Glutamatergic neuron (in vitro differentiated cells): Measurements from ENCODE around the gene AIF1L. TPM values are rescaled to one million over a fixed set of nuclear protein-coding genes. Genes with fewer than 3 reads are reported as not detected.

Experiments
- DNase-seq: peaks from one replicate; pipeline ENCODE4 v3.0.0; 2022
- H3K27ac Mint-ChIP-seq: one replicate; pipeline ENCODE4 v1.8.0; 2020; ENCODE audit warnings: mild to moderate bottlenecking, mixed read lengths, inconsistent platforms; ENCODE audit not compliant: unreplicated experiment
- H3K27me3 Mint-ChIP-seq: one replicate; pipeline ENCODE4 v1.8.0; 2020; ENCODE audit warnings: mild to moderate bottlenecking, moderate library complexity, mixed read lengths, inconsistent platforms; ENCODE audit not compliant: unreplicated experiment
- H3K36me3 Mint-ChIP-seq: one replicate; pipeline ENCODE4 v1.8.0; 2020; ENCODE audit warnings: mild to moderate bottlenecking, mixed read lengths, inconsistent platforms; ENCODE audit not compliant: unreplicated experiment
- H3K4me1 Mint-ChIP-seq: one replicate; pipeline ENCODE4 v1.8.0; 2020; ENCODE audit warnings: mild to moderate bottlenecking, low read depth, mixed read lengths, inconsistent platforms; ENCODE audit not compliant: unreplicated experiment
- H3K4me3 Mint-ChIP-seq: one replicate; pipeline ENCODE4 v1.8.0; 2020; ENCODE audit warnings: mild to moderate bottlenecking, mixed read lengths, inconsistent platforms; ENCODE audit not compliant: unreplicated experiment
- H3K9me3 Mint-ChIP-seq: one replicate; pipeline ENCODE4 v1.8.0; 2020; ENCODE audit warnings: mild to moderate bottlenecking, moderate library complexity, mixed read lengths, inconsistent platforms; ENCODE audit not compliant: unreplicated experiment
- total RNA-seq: library from RNA; stranded (reverse); fragmentation: NEBNext Ultra II Directional; extraction: Animal tissue kit (Norgen Biotek cat#: 25700); gene quantifications from one replicate; pipeline ENCODE4 v1.2.1, GENCODE V29; 2021; ENCODE audit not compliant: unreplicated experiment
- TF ChIP-seq, protein P1 (sequence below): fragments of 200-600 bp; sonication (generic); IDR thresholded peaks from one replicate; pipeline ENCODE4 v1.5.0; 2021; ENCODE audit not compliant: partially characterized antibody, unreplicated experiment

The AIF1L gene
- total RNA-seq, 1 donor from 2014 or later, result 16.7 TPM

DNA sequence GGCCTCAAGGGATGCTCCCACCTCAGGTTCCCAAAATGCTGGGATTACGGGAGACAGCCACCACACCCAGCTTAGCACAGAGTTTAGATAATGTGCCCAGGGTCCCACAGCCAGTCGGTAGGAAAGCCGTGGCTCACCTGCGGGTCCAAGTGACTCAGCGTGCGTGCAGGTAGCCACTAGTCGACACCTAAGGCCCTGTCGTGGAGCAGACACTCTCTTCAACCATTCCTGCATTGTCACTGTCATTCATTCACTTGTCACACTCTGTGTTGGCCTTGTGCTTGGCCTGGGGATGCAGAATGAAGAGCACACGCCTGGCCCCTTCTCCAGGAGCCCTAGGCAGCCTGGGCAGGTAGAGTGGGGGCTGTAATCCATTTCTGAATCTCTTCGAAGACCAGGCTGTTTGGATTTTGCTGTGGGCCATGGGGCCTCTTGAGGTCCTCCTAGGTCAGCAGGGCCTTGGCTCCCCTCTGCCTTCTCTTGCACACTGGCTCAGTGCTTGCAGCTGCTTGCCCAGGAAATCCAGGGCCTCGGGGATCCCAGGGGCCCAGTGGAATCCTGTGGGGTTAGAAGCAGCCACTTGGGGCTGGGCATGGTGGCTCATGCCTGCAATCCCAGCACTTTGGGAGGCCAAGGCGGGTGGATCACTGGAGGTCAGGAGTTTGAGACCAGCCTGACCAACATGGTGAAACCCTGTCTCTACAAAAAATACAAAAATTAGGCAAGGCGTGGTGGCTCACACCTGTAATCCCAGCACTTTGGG is 6.1 kb upstream of the AIF1L start:
- Mint-ChIP-seq H3K27ac (no peak overlapping the region), H3K27me3 (peaks cover 3% of the 10 kb centered on the region), H3K36me3 (no peaks in the 10 kb centered on the region), H3K9me3 (peaks cover 5% of the 10 kb centered on the region), H3K4me3 (no peak overlapping the region), H3K4me1 (peaks cover 5% of the 10 kb centered on the region)
- TF ChIP-seq, protein P1, sequence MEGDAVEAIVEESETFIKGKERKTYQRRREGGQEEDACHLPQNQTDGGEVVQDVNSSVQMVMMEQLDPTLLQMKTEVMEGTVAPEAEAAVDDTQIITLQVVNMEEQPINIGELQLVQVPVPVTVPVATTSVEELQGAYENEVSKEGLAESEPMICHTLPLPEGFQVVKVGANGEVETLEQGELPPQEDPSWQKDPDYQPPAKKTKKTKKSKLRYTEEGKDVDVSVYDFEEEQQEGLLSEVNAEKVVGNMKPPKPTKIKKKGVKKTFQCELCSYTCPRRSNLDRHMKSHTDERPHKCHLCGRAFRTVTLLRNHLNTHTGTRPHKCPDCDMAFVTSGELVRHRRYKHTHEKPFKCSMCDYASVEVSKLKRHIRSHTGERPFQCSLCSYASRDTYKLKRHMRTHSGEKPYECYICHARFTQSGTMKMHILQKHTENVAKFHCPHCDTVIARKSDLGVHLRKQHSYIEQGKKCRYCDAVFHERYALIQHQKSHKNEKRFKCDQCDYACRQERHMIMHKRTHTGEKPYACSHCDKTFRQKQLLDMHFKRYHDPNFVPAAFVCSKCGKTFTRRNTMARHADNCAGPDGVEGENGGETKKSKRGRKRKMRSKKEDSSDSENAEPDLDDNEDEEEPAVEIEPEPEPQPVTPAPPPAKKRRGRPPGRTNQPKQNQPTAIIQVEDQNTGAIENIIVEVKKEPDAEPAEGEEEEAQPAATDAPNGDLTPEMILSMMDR, result no peak
- no peak for DNase-seq

DNA sequence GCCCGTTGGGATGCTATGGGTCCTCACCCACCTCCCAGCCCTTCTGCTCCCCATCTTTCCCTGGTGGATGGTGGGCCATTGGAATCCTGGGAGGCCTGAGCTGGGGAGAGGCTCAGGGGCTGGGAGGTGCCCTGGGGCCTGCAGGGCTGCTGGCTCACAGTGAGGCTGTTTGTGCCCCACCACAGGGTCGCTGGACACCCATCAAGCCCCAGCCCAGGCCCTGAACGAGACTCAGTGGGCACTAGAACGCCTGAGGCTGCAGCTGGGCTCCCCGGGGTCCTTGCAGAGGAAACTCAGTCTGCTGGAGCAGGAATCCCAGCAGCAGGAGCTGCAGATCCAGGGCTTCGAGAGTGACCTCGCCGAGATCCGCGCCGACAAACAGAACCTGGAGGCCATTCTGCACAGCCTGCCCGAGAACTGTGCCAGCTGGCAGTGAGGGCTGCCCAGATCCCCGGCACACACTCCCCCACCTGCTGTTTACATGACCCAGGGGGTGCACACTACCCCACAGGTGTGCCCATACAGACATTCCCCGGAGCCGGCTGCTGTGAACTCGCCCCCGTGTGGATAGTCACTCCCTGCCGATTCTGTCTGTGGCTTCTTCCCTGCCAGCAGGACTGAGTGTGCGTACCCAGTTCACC is 4.9 kb upstream of the AIF1L start:
- Mint-ChIP-seq H3K4me1 (peaks cover 5% of the 10 kb centered on the region), H3K4me3 (no peak overlapping the region), H3K27ac (no peak overlapping the region), H3K9me3 (peaks cover 5% of the 10 kb centered on the region), H3K36me3 (no peaks in the 10 kb centered on the region), H3K27me3 (peaks cover 3% of the 10 kb centered on the region)
- DNase-seq, result no peak
- TF ChIP-seq, protein P1, result no peak

- TF ChIP-seq, protein P1, result no peak
- Mint-ChIP-seq H3K27ac (no peak overlapping the region), H3K36me3 (no peaks in the 10 kb centered on the region), H3K4me1 (peaks cover 5% of the 10 kb centered on the region), H3K4me3 (no peak overlapping the region), H3K27me3 (peaks cover 3% of the 10 kb centered on the region), H3K9me3 (peaks cover 5% of the 10 kb centered on the region)
- no peak for DNase-seq
Observed at GRCh38 chr9:131092030-131092429, 4.3 kb upstream of the AIF1L start.

DNA sequence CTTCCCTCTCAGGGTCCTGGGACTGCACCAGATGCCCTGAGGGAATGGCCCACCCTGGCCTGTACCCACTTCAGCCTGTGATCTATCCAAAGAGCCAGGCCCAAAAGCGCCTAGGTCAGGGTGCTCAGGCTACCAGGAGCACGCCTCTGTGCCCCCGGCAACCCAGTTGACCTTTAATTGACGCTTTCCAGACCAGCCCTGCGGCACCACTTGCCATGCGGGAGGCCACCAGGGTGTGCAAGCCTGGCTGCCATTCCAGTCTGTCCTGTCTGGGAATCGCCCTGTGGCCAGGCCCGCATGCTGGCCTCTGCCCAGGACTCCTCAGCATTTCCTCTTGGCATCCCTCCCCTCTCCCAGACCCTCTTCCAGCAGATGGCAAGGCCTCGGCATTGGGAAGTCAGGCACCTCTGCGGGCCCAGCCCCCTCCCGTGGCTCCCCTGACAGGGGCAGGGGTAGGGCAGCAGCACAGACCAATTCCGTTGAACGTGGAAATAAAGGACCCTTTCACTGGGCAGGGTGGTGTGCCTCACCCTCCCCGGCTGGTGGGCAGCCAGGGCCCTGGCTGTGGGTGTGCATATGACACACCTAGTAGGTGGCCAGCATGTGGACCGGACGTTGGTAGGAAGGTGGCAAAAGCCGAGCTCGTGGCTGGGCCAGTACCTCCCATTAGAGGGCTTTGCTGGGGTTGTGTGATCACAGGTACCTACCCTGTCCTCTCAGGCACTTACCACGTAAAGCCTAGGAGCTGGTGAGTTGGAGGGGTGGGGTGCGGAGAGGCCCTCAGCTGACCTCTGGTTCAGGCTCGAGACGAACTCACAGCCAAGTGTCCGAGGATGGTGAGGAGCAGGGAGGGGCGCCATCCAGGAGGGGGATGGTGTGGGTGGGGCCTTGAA is 3.5 kb upstream of the AIF1L start:
- no peak for DNase-seq
- H3K4me3 Mint-ChIP-seq, result no peak overlapping the region
- peaks cover 5% of the 10 kb centered on the region for H3K9me3 Mint-ChIP-seq
- peaks cover 5% of the 10 kb centered on the region for H3K4me1 Mint-ChIP-seq
- H3K27ac Mint-ChIP-seq, result no peak overlapping the region
- peaks cover 3% of the 10 kb centered on the region for H3K27me3 Mint-ChIP-seq
- TF ChIP-seq, protein P1, result no peak
- H3K36me3 Mint-ChIP-seq, result no peaks in the 10 kb centered on the region
